HCT116 (cell line): ENCODE measurements around the gene STAC. TPM values are rescaled to one million over a fixed set of nuclear protein-coding genes. Genes with fewer than 3 reads are reported as not detected.

Source experiments
- ATAC-seq: fragments of 200-7000 bp; cut with Tn5 transposase; 2 replicates; pipeline ENCODE4 v1.9.1; 2020; ENCODE audit warnings: mild to moderate bottlenecking, moderate library complexity
- BruUV-seq: library from RNA; stranded (reverse); fragments of 400-500 nt; replicated peaks from 2 replicates; lab custom pipeline; 2021; lab: Mats Ljungman, UMichigan
- CTCF ChIA-PET: fragments of 300-600 bp; sonication (Branson Sonifier 250); formaldehyde crosslinking; loops from one replicate; lab custom pipeline; 2021; ENCODE audit warnings: antibody characterized with exemption; lab: Charles Lee
- POLR2A ChIA-PET: fragments of 300-600, 350-600 bp; sonication (Branson Sonifier 250); formaldehyde crosslinking; loops from one replicate; lab custom pipeline; 2021; ENCODE audit warnings: antibody characterized with exemption; lab: Charles Lee
- RAD21 ChIA-PET, 2 experiments: fragments of 300-600 bp; sonication (Branson Sonifier 250); formaldehyde crosslinking; loops; one replicate each; lab custom pipeline; 2023; ENCODE audit warnings: low total read pairs in 2 of 2; ENCODE audit not compliant: uncharacterized antibody in 2 of 2, unreplicated experiment in 2 of 2, low non-redundant PET in 1 of 2; lab: Charles Lee
- DNase-seq: peaks from one replicate; pipeline ENCODE4 v3.0.0-alpha.2; 2010; ENCODE audit warnings: low read depth, low spot score
- H2AFZ ChIP-seq: fragments of 200-600 bp; shearing (Covaris generic), sonication (generic); 2 replicates; pipeline ENCODE4 v1.6.1; 2017; ENCODE audit warnings: low read depth, mixed run types, mixed read lengths, antibody characterized with exemption, low read length; ENCODE audit not compliant: poor library complexity, severe bottlenecking
- H3K27ac ChIP-seq: 2 replicates; pipeline ENCODE4 v1.5.1; 2012; ENCODE audit warnings: low read depth, low read length
- H3K27me3 ChIP-seq: fragments of 200-600 bp; sonication (generic); 2 replicates; pipeline ENCODE4 v1.6.1; 2016; ENCODE audit warnings: mixed run types, low read length, mixed read lengths; ENCODE audit not compliant: insufficient read depth
- H3K36me3 ChIP-seq, 2 experiments: fragments of 200-500 bp in 1 of 2; fragments of 200-600 bp in 1 of 2; sonication (Bioruptor generic) in 1 of 2; sonication (generic) in 1 of 2; 2 replicates each; pipeline versions ENCODE4 v1.5.1 to v1.6.1; 2014 to 2016; ENCODE audit warnings: low read length in 2 of 2, inconsistent platforms in 1 of 2, mixed read lengths in 1 of 2, mixed run types in 1 of 2; ENCODE audit not compliant: insufficient read depth in 2 of 2, control insufficient read depth in 1 of 2
- H3K4me1 ChIP-seq, 2 experiments: fragments of 200-600 bp in 1 of 2; sonication (generic) in 1 of 2; 2 replicates each; pipeline versions ENCODE4 v1.5.1 to v1.6.1; 2012 to 2017; ENCODE audit warnings: low read length in 2 of 2, inconsistent platforms in 1 of 2, mild to moderate bottlenecking in 1 of 2, mixed read lengths in 1 of 2, mixed run types in 1 of 2, moderate library complexity in 1 of 2; ENCODE audit not compliant: insufficient read depth in 2 of 2, control insufficient read depth in 1 of 2
- H3K4me2 ChIP-seq: fragments of 200-600 bp; sonication (generic); 2 replicates; pipeline ENCODE4 v1.6.1; 2017; ENCODE audit warnings: mixed run types, low read length, mixed read lengths
- H3K4me3 ChIP-seq, 2 experiments: fragments of 200-600 bp in 1 of 2; sonication (generic) in 1 of 2; replicated peaks in 1 of 2; 2 replicates each; pipeline ENCODE4 v1.5.1; 2011 to 2016; ENCODE audit warnings: low read length in 2 of 2, control low read depth in 1 of 2, low read depth in 1 of 2, mild to moderate bottlenecking in 1 of 2, mixed read lengths in 1 of 2, mixed run types in 1 of 2
- H3K79me2 ChIP-seq: fragments of 200-600 bp; sonication (generic); 2 replicates; pipeline ENCODE4 v1.6.1; 2017; ENCODE audit warnings: mild to moderate bottlenecking, mixed run types, low read length, moderate library complexity, mixed read lengths; ENCODE audit not compliant: insufficient read depth
- H3K9ac ChIP-seq: fragments of 200-600 bp; sonication (generic); 2 replicates; pipeline ENCODE4 v1.6.1; 2016; ENCODE audit warnings: low read length, mixed read lengths
- H3K9me2 ChIP-seq: fragments of 200-600 bp; sonication (generic), shearing (Covaris generic); 2 replicates; pipeline ENCODE4 v1.6.1; 2017; ENCODE audit warnings: mixed run types, mild to moderate bottlenecking, moderate library complexity; ENCODE audit not compliant: insufficient read depth
- H3K9me3 ChIP-seq, 2 experiments: fragments of 200-500 bp in 1 of 2; fragments of 200-600 bp in 1 of 2; sonication (Bioruptor generic) in 1 of 2; sonication (generic) in 1 of 2; 2 replicates each; pipeline ENCODE4 v1.6.1; 2014 to 2017; ENCODE audit warnings: low read length in 2 of 2, mixed read lengths in 2 of 2, inconsistent platforms in 1 of 2, low read depth in 1 of 2, mild to moderate bottlenecking in 1 of 2, mixed run types in 1 of 2, moderate library complexity in 1 of 2; ENCODE audit not compliant: control insufficient read depth in 1 of 2, insufficient read depth in 1 of 2
- H4K20me1 ChIP-seq: fragments of 200-600 bp; sonication (generic), shearing (Covaris generic); 2 replicates; pipeline ENCODE4 v1.6.1; 2017; ENCODE audit warnings: mixed run types, mild to moderate bottlenecking, moderate library complexity; ENCODE audit not compliant: insufficient read depth
- CBX3 ChIP-seq: IDR thresholded peaks from 2 replicates; pipeline ENCODE4 v1.6.1; 2012; ENCODE audit warnings: low read depth
- CEBPB ChIP-seq: IDR thresholded peaks from 2 replicates; pipeline ENCODE4 v1.6.1; 2012; ENCODE audit warnings: low read depth
- EGR1 ChIP-seq: IDR thresholded peaks from 2 replicates; pipeline ENCODE4 v1.6.1; 2012; ENCODE audit warnings: low read depth
- ELF1 ChIP-seq: IDR thresholded peaks from 2 replicates; pipeline ENCODE4 v1.6.1; 2012; ENCODE audit warnings: low read depth, borderline replicate concordance
- EZH2 ChIP-seq: fragments of 200-600 bp; sonication (generic); IDR thresholded peaks from 2 replicates; pipeline ENCODE4 v1.6.1; 2017; ENCODE audit warnings: antibody characterized with exemption, mixed run types
- EZH2phosphoT487 ChIP-seq: fragments of 200-600 bp; IDR thresholded peaks from 2 replicates; pipeline ENCODE4 v1.6.1; 2018; ENCODE audit warnings: antibody characterized with exemption, borderline replicate concordance
- JUND ChIP-seq: IDR thresholded peaks from 2 replicates; pipeline ENCODE4 v1.6.1; 2012
- POLR2A ChIP-seq: IDR thresholded peaks from 2 replicates; pipeline ENCODE4 v1.7.0; 2011; ENCODE audit warnings: borderline replicate concordance; ENCODE audit not compliant: insufficient read depth, insufficient read length; ENCODE audit errors: extremely low read depth
- RAD21 ChIP-seq: IDR thresholded peaks from 2 replicates; pipeline ENCODE4 v1.6.1; 2012; ENCODE audit warnings: low read depth, mild to moderate bottlenecking
- REST ChIP-seq: IDR thresholded peaks from 2 replicates; pipeline ENCODE4 v1.6.1; 2012; ENCODE audit warnings: low read depth
- SIN3A ChIP-seq: IDR thresholded peaks from 2 replicates; pipeline ENCODE4 v1.6.1; 2012; ENCODE audit warnings: low read depth
- SP1 ChIP-seq: IDR thresholded peaks from 2 replicates; pipeline ENCODE4 v1.6.1; 2012; ENCODE audit warnings: low read depth
- SRF ChIP-seq: IDR thresholded peaks from 2 replicates; pipeline ENCODE4 v1.6.1; 2012; ENCODE audit warnings: low read depth
- TCF7L2 ChIP-seq: IDR thresholded peaks from 2 replicates; pipeline ENCODE4 v1.7.0; 2011; ENCODE audit warnings: borderline replicate concordance, inconsistent platforms; ENCODE audit not compliant: insufficient read depth, insufficient read length; ENCODE audit errors: extremely low read depth
- ZBTB33 ChIP-seq: IDR thresholded peaks from 2 replicates; pipeline ENCODE4 v1.6.1; 2011; ENCODE audit warnings: mild to moderate bottlenecking, low read length, moderate library complexity; ENCODE audit not compliant: insufficient replicate concordance; ENCODE audit errors: extremely low read depth
- ZNF274 ChIP-seq: fragments of 200-500 bp; sonication (Bioruptor generic); IDR thresholded peaks from 2 replicates; pipeline ENCODE4 v1.6.1; 2014; ENCODE audit warnings: mild to moderate bottlenecking, low read depth, low read length, inconsistent platforms
- intact Hi-C: fragments of 100-400 bp; cut with micrococcal nuclease; formaldehyde crosslinking; loops from 2 replicates; pipeline ENCODE4 v1.10.0; 2022
- total RNA-seq: library from RNA; stranded (reverse); gene quantifications from one replicate; pipeline ENCODE4 v1.2.1, GENCODE V29; 2021; ENCODE audit not compliant: unreplicated experiment

Gene STAC
- total RNA-seq, 1 experiment from 2014 or later, result not detected

GRCh38 chr3:36416599-36416998 lies 36.3 kb downstream of the STAC start:
- Histone ChIP-seq H4K20me1 (no peaks in the 10 kb centered on the region), H3K4me3 (no peak overlapping the region), H3K36me3 (no peaks in the 10 kb centered on the region), H3K4me2 (no peak overlapping the region), H3K79me2 (no peaks in the 10 kb centered on the region), H3K9me2 (no peaks in the 10 kb centered on the region), H3K4me1 (no peaks in the 10 kb centered on the region), H3K27ac (no peak overlapping the region), H3K27me3 (no peaks in the 10 kb centered on the region), H3K9me3 (no peaks in the 10 kb centered on the region), H3K9ac (no peak overlapping the region), H2AFZ (no peak overlapping the region)
- intact Hi-C loops, result no loop called here
- ChIA-PET CTCF (no interaction called here), POLR2A (no interaction called here), RAD21 (no interaction called here)
- DNase-seq, result no peak
- BruUV-seq, result no TSS peak
- ATAC-seq, result no peak
- no peak for TF ChIP-seq ZNF274
- TF ChIP-seq SRF, result no peak
- no peak for TF ChIP-seq EGR1
- no peak for TF ChIP-seq ELF1
- no peak for TF ChIP-seq CEBPB
- no peak for TF ChIP-seq JUND
- TF ChIP-seq RAD21, result no peak
- TF ChIP-seq SIN3A, result no peak
- TF ChIP-seq TCF7L2, result no peak
- no peak for TF ChIP-seq REST
- TF ChIP-seq SP1, result no peak
- TF ChIP-seq EZH2phosphoT487, result no peak
- TF ChIP-seq ZBTB33, result no peak
- no peak for TF ChIP-seq EZH2
- TF ChIP-seq POLR2A, result no peak
- no peak for TF ChIP-seq CBX3
